Uterus (tissue), 2 donors: Measurements from ENCODE around the gene PACRG.

Experiments
- CTCF ChIP-seq, 4 experiments: fragments of 200-600 bp in 2 of 4; fragments of 450-650 bp in 2 of 4; sonication (generic) in 2 of 4; IDR thresholded peaks; one replicate each; pipeline ENCODE4 v1.5.1; 2016 to 2019; ENCODE audit warnings: antibody characterized with exemption in 4 of 4, mild to moderate bottlenecking in 2 of 4, moderate library complexity in 1 of 4
- POLR2A ChIP-seq, 2 donors: fragments of 450-650 bp; IDR thresholded peaks; one replicate each; pipeline ENCODE4 v1.6.1; 2016; ENCODE audit warnings: antibody characterized with exemption in 2 of 2, mild to moderate bottlenecking in 1 of 2, moderate library complexity in 1 of 2

GRCh38 chr6:163031931-163032330 lies 304.2 kb downstream of the PACRG start:
- TF ChIP-seq CTCF (IDR thresholded peaks at IDR 0.05) (no peak), POLR2A (IDR thresholded peaks at IDR 0.05) (no peak)
